K562 (cell line): ENCODE results near the gene LYSMD1. TPM values are rescaled to one million over a fixed set of nuclear protein-coding genes. Genes with fewer than 3 reads are reported as not detected.

ENCODE experiments used
- FOXK2 ChIP-seq, 2 experiments: fragments of 450-650 bp; IDR thresholded peaks in 1 of 2; conservative IDR thresholded peaks in 1 of 2; 2 replicates each; pipeline ENCODE4 v1.6.1; 2016; ENCODE audit warnings: low read depth in 2 of 2, mild to moderate bottlenecking in 1 of 2
- RBM34 ChIP-seq: fragments of 200-400 bp; formaldehyde crosslinking; IDR thresholded peaks from 2 replicates; pipeline ENCODE4 v1.6.1; 2018; ENCODE audit warnings: low read length, borderline replicate concordance; ENCODE audit not compliant: insufficient read depth
- polyA plus RNA-seq, 8 experiments: library from polyadenylated mRNA; depleted of rRNA in 4 of 8; stranded (reverse) in 5 of 8; unstranded in 3 of 8; fragments of >200 nt; fragmentation: Nextera tagmentation in 2 of 8; fragmentation: Illumina TruSeq in 1 of 8; extraction: Ambion mirVana in 2 of 8; extraction: Trizol in 1 of 8; gene quantifications; 2 replicates each; pipeline versions ENCODE4 v1.2.1 to v1.2.3, GENCODE V29; 2011 to 2014; ENCODE audit warnings: inconsistent platforms in 1 of 8, missing spikeins in 1 of 8
- total RNA-seq, 7 experiments: library from RNA; depleted of rRNA in 6 of 7; stranded (reverse); fragments of >200 nt in 6 of 7; fragmentation: Illumina TruSeq in 2 of 7; extraction: Trizol in 2 of 7; gene quantifications; 2 replicates each; pipeline versions ENCODE4 v1.2.1 to v1.2.3, GENCODE V29; 2011 to 2021; ENCODE audit warnings: low replicate concordance in 1 of 7
- TF ChIP-seq, protein P1 (sequence below): sonication (generic); formaldehyde crosslinking; IDR thresholded peaks from 2 replicates; pipeline ENCODE4 v1.8.0; 2023; ENCODE audit warnings: missing genetic modification reagents, mild to moderate bottlenecking, borderline replicate concordance

The LYSMD1 gene
- total and polyA plus RNA-seq, 9 of the 15 experiments (the other 6 are each of a cell fraction or from before 2014, with no cell fraction given) = 2.2 to 9.4 (median 6.0) TPM

DNA sequence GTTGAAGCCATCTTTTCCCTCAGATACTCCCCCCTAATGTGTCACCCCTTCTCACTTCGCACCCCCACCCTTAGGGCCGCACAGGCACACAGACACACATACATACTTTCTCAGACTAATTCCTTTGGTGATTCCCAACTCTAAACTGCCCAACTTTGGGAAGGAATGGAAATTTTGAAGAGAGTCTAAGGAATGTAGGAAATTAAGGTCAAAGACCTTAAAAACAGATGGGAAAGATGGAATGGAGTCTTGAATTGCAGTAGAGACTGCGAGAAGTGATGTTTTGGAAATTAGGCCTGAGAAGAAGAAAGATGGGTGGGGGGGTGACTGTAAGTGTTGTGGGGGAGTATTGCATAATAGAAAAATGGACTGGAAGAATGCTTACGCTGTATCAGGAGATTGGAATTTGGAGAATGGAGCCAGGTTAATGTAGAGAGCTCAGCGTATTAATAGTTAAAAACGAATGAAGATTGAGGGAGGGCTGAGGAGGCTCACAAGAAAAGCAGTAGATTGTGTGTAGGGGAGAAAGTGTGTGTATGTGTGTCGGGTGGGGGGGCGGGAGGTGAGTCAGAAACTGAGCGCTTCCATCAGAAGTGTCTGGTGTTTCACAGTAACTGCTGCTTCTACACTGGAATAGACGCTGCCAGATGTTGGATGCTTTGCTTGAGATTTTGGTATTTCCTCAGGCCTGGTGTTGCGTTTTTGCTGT, 34.3 kb upstream of the LYSMD1 start (continued):
- TF ChIP-seq RBM34 (no peak), FOXK2 (conservative IDR thresholded peaks at IDR 0.05 in 1 of 2, IDR thresholded peaks at IDR 0.05 in 1 of 2; ENCODE audit: low read depth in 2 of 2) (no peak)
- TF ChIP-seq, protein P1, sequence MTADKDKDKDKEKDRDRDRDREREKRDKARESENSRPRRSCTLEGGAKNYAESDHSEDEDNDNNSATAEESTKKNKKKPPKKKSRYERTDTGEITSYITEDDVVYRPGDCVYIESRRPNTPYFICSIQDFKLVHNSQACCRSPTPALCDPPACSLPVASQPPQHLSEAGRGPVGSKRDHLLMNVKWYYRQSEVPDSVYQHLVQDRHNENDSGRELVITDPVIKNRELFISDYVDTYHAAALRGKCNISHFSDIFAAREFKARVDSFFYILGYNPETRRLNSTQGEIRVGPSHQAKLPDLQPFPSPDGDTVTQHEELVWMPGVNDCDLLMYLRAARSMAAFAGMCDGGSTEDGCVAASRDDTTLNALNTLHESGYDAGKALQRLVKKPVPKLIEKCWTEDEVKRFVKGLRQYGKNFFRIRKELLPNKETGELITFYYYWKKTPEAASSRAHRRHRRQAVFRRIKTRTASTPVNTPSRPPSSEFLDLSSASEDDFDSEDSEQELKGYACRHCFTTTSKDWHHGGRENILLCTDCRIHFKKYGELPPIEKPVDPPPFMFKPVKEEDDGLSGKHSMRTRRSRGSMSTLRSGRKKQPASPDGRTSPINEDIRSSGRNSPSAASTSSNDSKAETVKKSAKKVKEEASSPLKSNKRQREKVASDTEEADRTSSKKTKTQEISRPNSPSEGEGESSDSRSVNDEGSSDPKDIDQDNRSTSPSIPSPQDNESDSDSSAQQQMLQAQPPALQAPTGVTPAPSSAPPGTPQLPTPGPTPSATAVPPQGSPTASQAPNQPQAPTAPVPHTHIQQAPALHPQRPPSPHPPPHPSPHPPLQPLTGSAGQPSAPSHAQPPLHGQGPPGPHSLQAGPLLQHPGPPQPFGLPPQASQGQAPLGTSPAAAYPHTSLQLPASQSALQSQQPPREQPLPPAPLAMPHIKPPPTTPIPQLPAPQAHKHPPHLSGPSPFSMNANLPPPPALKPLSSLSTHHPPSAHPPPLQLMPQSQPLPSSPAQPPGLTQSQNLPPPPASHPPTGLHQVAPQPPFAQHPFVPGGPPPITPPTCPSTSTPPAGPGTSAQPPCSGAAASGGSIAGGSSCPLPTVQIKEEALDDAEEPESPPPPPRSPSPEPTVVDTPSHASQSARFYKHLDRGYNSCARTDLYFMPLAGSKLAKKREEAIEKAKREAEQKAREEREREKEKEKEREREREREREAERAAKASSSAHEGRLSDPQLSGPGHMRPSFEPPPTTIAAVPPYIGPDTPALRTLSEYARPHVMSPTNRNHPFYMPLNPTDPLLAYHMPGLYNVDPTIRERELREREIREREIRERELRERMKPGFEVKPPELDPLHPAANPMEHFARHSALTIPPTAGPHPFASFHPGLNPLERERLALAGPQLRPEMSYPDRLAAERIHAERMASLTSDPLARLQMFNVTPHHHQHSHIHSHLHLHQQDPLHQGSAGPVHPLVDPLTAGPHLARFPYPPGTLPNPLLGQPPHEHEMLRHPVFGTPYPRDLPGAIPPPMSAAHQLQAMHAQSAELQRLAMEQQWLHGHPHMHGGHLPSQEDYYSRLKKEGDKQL (CRISPR knock-in tag) = no peak
